NCI-H1694 (cell line): Measurements from ENCODE around the gene CEP350.
"Not testable (repeated sequence)": the region's sequence is repeated elsewhere in the genome, so short reads cannot be mapped to it uniquely, and the experiment has no call there.

Source experiments
- DNase-seq: peaks from one replicate; lab custom pipeline; 2025; lab: John Stamatoyannopoulos, UW

The CEP350 gene

GRCh38 chr1:180117764-180118116 is 163.1 kb downstream of the CEP350 start:
- DNase-seq = no peak

GRCh38 chr1:180119837-180120236 is 165.2 kb downstream of the CEP350 start:
- DNase-seq = no peak

DNA sequence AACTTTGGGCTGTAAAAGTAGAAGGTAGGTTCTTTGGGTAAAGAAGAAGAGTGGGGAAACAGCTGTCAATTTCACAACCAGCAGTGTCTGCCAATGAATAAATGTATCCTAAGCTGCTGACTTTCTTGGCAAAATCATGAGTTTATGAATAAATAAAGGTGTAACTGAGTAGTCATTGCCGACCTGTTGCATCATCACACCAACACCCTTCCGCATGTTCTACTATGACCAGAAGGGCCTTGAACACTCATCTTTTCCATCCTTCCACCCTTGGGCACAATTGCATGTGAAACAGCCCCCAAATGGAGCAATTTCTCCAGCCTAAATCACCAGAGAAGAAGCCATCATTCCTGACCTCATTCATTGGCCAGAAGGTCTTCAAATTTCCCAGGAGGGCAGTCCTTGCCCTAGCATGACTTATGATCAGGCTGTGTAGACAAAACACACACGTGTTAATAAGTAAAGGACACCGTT is 168.9 kb downstream of the CEP350 start:
- DNase-seq = no peak

DNA sequence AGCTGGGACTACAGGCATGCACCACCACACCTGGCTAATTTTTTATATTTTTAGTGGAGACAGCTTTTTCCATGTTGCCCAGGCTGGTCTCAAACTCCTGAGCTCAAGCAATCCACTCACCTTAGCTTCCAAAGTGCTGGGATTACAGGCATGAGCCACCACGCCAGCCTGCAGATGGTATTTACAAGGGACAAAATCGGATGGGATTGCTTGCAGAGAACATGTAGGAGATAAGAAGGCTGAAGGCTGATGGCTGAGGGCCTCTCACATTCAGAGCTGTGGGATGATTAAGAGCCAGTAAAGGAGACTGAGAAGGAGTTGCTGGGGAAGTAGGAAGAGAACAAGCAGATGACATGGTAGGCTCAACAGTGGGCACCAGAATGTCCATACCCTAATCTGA is 176.0 kb downstream of the CEP350 start:
- no peak for DNase-seq

GRCh38 chr1:180131510-180131909 is 176.9 kb downstream of the CEP350 start:
- no peak for DNase-seq

- no peak for DNase-seq
Observed at GRCh38 chr1:180133193-180133592, 178.6 kb downstream of the CEP350 start.

DNA sequence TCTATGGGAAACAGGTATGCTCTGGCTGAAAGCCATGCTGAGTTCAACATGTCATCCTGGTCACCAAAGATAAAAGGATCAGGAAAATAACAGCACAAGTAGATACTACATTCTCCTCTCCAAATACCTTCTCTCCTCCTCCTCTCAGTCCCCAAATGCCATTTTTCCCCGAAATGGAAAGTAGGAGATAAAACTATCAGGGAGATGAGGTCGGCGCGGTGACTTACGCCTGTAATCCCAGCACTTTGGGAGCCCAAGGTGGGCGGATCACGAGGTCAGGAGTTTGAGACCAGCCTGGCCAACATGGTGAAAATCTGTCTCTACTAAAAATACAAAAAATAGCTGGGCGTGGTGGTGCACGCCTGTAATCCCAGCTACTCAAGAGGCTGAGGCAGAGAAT is 179.1 kb downstream of the CEP350 start:
- not testable (repeated sequence) for DNase-seq

DNA sequence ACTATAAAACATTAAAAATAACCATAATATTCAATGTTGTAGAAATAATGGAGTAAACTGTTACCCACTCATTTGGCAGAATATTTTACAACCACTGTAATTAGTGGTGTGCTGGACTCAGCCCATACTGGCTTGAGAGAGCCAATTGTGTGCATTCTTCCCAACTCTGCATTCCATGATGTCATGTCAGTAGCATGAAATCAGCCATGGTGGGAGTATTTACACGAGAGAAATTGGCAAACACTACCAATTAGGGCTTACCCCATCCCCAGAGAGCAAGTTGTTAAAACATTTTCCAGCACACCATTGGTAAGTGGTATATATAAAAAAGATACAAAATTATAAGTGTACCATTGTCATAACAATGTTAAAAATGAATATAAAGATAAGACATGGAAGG is 180.9 kb downstream of the CEP350 start:
- DNase-seq = no peak

DNA sequence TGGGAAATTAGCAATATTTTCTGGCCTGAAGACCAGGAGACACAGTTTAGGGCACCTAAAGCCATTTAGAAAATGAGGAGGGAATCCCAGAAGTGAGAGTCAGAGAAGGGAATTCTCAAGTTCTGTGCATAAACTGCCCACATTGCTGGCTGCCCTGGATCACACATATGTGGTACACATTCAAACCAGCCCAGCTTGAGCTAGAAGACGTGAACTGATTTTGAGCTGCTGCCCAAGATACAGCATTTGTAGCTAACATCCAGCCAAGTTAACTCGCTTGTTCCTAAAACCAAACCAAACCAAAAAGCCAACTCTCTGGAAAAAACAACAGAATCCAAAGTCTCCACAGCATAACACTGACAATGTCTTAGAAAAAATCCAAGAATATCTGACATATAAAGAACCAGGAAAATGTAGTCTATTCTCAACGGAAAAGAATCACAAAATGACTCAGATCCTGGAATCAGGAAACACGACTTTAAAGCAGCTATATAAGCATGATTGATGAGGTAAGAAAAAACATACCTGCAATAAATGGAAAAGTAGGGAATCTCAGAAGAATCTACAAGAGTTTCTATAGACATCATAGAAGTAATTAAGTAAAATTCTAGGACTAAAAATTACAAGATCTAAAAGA is 181.8 kb downstream of the CEP350 start:
- no peak for DNase-seq

DNA sequence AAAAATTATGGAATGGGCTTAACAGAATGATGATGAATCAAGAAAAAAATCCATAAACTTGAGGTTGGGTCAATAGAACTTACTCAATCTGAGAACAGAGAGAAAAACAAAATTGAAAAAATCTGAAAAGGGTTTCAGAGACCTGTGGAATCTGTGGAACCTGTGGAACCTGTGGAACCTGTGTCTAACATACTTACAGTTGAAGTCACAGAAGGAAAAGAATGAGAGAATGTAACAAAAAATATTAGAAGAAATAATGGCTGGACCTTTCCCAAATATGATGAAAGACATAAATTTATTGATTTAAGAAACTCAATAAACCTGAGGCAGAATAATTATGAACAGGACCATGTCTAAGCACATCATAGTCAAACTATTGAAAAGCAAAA is 182.4 kb downstream of the CEP350 start:
- no peak for DNase-seq

DNA sequence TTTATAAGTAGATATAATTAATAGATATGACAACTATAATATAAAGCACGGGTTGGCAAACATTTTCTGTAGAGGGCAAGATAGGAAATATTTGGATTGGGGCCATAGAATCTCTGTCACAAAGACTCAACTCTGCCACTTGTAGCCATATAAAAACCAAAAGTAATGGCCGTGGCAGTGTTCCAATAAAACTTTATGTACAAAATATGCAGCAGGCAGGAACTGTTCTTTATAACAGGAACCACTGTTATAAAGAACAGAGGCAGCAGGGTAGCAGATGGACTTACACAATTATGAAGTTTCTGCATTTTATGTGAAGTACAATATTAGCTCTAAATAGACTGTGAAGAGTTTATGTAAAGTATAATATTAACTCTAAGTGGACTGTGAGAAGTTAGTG is 183.2 kb downstream of the CEP350 start:
- DNase-seq = no peak

DNA sequence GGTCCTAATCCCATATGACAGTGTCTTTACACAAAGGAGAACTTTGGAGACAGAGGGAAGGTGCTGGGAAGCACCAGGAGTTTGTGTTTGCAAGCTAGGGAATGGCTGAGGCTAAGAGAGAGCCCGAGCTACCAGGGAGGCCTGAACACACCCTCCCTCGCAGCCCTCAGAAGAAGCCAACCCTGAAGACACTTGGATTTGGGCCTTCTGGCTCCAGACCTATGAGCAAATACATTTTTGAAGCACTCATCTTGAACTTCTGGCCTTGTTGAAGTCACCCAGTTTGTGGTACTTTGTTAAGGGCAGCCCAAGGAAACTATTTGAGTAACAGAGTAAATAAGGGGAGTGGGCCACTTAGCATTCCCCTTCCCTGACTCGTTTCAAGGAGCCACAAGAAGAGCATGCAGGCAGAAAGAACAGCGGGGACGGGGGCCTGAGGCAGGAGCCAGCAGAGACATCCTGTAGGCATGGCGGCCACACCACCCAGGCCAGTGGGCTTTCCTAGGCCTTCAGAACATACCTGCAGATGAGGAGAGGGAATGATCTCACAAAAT is 186.8 kb downstream of the CEP350 start:
- no peak for DNase-seq

GRCh38 chr1:180143359-180143758 is 188.7 kb downstream of the CEP350 start:
- peak; percentile 26 for DNase-seq

- DNase-seq = no peak
Observed at GRCh38 chr1:180144659-180145357, 190.2 kb downstream of the CEP350 start.

GRCh38 chr1:180145446-180145845 is 190.8 kb downstream of the CEP350 start:
- DNase-seq = no peak

GRCh38 chr1:180150982-180151381 is 196.4 kb downstream of the CEP350 start:
- no peak for DNase-seq

- DNase-seq = peak; percentile 81
Observed at GRCh38 chr1:180151508-180151907, 196.9 kb downstream of the CEP350 start.

DNA sequence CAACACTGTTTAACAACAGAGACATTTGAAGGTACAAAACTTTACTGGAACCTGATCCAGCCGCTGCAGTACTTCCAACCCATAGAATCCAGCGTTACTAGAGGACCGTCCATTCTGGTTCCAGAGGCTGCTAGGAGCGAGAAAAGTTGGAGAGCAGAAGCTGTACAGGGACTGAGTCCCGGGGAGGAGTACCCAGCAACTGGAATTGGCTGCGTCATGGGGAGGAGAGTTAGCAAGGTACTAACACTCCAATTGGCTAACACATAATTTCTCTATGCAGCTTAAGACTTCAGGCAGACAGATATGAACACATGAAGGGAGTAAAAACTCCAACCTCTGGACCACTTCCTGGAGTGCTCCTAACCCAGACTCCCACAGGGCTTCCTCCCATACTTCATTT is 198.0 kb downstream of the CEP350 start:
- no peak for DNase-seq

DNA sequence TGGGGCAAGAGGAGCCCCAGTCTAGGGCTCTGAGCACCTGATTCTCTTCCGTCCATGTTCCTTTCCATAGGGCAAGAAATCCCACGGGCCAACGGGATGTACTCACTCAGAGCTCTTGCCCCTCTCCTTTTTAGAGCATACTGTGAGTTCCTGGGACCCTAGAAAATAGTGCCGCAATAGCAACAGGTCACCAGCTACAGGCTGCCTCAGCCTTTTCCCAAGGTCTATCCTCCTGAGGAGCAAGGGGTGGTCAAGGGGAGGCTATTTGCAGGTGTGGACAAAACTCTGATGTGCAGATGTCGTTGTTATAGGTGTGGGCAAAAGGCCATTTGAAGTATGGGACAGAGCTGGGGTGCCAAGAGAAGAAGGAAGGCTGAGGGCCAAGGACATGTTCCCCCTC is 198.4 kb downstream of the CEP350 start:
- no peak for DNase-seq

DNA sequence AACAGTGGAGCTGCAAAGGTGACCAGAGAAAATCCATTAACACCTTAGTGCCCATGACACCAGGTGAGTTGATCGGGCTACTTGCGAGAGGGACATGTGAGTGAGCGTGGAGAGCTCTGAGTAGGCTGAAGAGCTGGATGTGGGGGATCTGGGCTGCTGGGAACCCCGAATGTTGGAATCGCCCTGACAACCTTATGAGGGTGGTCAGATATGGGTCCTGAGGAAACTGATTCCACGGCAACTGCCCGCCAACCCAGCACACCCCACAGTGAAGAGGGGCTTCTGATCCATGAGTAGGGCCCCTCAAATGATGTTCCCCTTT is 199.4 kb downstream of the CEP350 start:
- no peak for DNase-seq

DNA sequence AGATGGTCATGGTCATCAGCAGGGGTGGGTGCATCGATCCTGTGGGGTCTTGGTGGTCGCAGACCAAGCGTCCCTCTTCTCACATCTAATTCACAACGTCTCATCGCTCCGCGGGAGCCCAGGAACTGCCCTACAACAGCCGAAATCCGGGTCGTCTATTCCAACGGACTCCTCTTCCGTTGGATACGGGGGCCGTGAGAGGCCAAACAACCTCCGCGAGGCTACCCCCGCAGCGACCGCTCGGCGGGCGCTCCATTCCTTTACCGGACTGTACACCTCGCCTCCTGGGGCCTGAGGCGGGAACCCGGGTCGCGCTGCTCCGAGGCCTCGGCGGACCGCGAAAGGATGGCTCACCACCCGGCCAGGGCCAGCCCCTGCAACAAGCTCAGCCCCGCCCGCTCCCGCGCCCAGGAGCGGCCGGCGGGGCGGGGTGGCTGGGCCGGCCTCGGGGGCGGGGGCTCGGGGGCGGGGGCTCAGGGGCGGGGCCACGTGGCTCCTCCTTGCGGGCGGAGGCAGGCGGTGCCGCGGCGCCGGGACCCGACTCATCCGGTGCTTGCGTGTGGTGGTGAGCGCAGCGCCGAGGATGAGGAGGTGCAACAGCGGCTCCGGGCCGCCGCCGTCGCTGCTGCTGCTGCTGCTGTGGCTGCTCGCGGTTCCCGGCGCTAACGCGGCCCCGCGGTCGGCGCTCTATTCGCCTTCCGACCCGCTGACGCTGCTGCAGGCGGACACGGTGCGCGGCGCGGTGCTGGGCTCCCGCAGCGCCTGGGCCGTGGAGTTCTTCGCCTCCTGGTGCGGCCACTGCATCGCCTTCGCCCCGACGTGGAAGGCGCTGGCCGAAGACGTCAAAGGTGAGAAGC is 199.9 kb downstream of the CEP350 start, which contains the start of gene QSOX1:
QSOX1 (plus strand) TSS at position 545 of the 857 bp plus-strand sequence; CDS start at position 584, 39 bp downstream.
- DNase-seq = peak; percentile 72

DNA sequence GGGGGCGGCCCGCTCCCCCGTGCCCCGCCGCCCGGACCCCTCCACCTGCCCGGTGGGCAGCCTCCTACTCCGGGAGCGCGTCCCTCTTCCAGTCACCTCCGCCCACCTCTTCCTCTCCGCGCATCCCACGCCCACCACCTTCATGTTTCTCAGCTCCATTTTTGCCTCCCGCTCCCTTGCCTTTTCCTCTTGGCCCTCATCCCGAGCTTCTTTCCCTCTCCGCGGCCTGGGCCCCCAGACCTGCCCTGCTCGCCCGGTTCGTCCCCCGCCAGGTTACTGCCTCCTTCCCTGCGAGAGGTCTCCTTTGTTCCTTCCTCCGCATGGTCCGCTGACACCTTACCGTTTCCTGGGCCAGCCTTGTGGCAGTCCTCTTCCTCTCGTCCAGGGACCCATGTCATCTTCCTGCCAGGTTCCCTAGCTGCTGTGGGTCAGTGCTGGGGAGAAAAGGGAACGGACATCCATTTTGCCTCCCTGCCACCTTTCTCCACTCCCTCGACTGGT is 200.6 kb downstream of the CEP350 start:
- DNase-seq = no peak
